GM19452 (cell line): ENCODE results near the gene VAPA.

Source experiments
- ATAC-seq: cut with Tn5 transposase; IDR thresholded peaks from one replicate; pipeline ENCODE4 v1.9.1; 2021; ENCODE audit not compliant: unreplicated experiment

VAPA gene

GRCh38 chr18:9913151-9913525 lies 678 bp upstream of the VAPA start:
- no peak for ATAC-seq

- no peak for ATAC-seq
These were observed 443 bp downstream of the VAPA start for GRCh38 chr18:9914334-9914583.

GRCh38 chr18:9914584-9915290 lies 921 bp downstream of the VAPA start:
- peak; percentile 33 for ATAC-seq

GRCh38 chr18:9915291-9916076 lies 1.7 kb downstream of the VAPA start:
- no peak for ATAC-seq

- no peak for ATAC-seq
These were observed 2.3 kb downstream of the VAPA start for GRCh38 chr18:9916077-9916639.

GRCh38 chr18:9916808-9917207 lies 3.0 kb downstream of the VAPA start:
- ATAC-seq, result no peak

- ATAC-seq, result no peak
These were observed 4.3 kb downstream of the VAPA start for GRCh38 chr18:9918016-9918680.

GRCh38 chr18:9919564-9920232 lies 5.9 kb downstream of the VAPA start:
- ATAC-seq, result no peak

- no peak for ATAC-seq
These were observed 8.9 kb downstream of the VAPA start for GRCh38 chr18:9922592-9923311.

GRCh38 chr18:9924371-9924943 lies 10.6 kb downstream of the VAPA start:
- ATAC-seq, result no peak

- ATAC-seq, result no peak
These were observed 11.6 kb downstream of the VAPA start for GRCh38 chr18:9925369-9925768.

GRCh38 chr18:9925795-9926194 lies 12.0 kb downstream of the VAPA start:
- no peak for ATAC-seq

GRCh38 chr18:9926223-9926894 lies 12.5 kb downstream of the VAPA start:
- no peak for ATAC-seq

GRCh38 chr18:9926977-9927376 lies 13.2 kb downstream of the VAPA start:
- ATAC-seq, result no peak

GRCh38 chr18:9927392-9928063 lies 13.7 kb downstream of the VAPA start:
- ATAC-seq, result no peak

GRCh38 chr18:9928646-9929259 lies 14.9 kb downstream of the VAPA start:
- ATAC-seq, result no peak

GRCh38 chr18:9930299-9930884 lies 16.6 kb downstream of the VAPA start:
- no peak for ATAC-seq

GRCh38 chr18:9931146-9931545 lies 17.3 kb downstream of the VAPA start:
- no peak for ATAC-seq

GRCh38 chr18:9931678-9932077 lies 17.9 kb downstream of the VAPA start:
- no peak for ATAC-seq
